LNCaP clone FGC (cell line): Measurements from ENCODE around the gene SUN1.

ENCODE experiments used
- DNase-seq: peaks from one replicate; pipeline ENCODE4 v3.0.0-alpha.2; 2011; ENCODE audit warnings: low read depth
- H3K4me3 ChIP-seq: 2 replicates; pipeline ENCODE4 v1.5.1; 2011; ENCODE audit warnings: mild to moderate bottlenecking, low read depth, low read length, control low read depth
- TF ChIP-seq, protein P1 (sequence below): IDR thresholded peaks from 2 replicates; pipeline ENCODE4 v1.5.1; 2012; ENCODE audit warnings: mild to moderate bottlenecking; ENCODE audit not compliant: control insufficient read depth, insufficient read depth; ENCODE audit errors: extremely low read depth

SUN1 gene

DNA sequence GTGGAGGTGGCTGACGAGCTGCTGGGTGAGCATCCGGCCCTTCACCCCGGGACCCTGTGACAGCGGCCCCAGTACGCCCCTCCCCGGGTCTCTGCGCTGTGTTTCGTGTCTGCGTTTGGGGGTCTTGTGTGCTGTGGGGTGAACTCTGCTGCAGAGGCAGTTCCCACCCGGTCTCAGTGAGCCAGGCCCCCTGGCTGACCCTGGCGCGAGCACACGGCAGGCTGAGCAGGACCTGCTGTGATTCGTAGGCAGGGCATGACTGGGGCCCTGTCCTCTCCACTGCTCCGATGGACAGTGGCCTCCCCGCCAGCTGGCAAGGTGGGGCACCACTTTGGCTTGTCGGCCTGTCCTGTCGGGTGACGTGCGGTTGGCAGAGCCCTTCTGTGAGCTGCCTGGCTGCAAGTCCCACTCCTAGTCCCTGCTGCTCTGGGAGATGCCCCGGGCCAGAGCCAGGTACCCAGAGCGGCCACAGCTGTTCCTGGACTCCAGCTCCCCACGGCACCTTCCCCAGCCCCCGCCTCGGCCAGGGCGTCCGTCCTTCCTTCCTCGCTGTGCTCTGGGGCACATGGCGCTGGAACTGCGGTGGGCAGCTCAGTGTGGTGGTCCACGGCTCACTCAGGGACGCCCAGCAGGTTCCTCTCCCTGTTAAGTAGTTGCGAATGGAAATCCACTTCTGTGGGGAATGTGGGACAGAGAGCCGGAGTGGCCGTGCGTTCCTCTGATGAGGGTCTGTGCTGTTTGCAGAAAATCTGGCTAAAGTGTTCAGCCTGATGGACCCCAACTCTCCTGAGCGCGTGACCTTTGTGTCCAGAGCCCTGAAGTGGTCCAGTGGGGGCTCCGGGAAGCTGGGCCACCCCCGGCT lies 54.6 kb downstream of the SUN1 start:
- H3K4me3 ChIP-seq, result no peak overlapping the region
- TF ChIP-seq, protein P1, sequence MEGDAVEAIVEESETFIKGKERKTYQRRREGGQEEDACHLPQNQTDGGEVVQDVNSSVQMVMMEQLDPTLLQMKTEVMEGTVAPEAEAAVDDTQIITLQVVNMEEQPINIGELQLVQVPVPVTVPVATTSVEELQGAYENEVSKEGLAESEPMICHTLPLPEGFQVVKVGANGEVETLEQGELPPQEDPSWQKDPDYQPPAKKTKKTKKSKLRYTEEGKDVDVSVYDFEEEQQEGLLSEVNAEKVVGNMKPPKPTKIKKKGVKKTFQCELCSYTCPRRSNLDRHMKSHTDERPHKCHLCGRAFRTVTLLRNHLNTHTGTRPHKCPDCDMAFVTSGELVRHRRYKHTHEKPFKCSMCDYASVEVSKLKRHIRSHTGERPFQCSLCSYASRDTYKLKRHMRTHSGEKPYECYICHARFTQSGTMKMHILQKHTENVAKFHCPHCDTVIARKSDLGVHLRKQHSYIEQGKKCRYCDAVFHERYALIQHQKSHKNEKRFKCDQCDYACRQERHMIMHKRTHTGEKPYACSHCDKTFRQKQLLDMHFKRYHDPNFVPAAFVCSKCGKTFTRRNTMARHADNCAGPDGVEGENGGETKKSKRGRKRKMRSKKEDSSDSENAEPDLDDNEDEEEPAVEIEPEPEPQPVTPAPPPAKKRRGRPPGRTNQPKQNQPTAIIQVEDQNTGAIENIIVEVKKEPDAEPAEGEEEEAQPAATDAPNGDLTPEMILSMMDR, result no peak
- DNase-seq, result no peak

DNA sequence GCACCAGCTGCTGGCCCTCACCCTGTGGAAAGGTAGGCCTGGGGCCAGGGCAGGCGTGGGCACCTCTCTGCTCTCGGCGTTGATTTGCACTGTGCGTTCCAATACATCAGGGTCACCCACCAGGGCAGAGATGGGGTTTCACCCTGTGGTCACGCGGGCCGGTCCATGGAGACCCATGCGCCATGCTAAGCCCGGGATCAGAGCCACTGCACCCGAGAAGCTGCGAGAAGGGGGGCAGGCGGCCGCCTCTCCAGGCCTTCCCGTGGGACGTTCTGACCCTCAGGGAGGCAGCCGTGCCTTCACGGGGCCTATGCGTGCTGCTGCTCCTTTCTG lies 55.2 kb downstream of the SUN1 start:
- no peak for DNase-seq
- H3K4me3 ChIP-seq, result no peak overlapping the region
- TF ChIP-seq, protein P1, result no peak

DNA sequence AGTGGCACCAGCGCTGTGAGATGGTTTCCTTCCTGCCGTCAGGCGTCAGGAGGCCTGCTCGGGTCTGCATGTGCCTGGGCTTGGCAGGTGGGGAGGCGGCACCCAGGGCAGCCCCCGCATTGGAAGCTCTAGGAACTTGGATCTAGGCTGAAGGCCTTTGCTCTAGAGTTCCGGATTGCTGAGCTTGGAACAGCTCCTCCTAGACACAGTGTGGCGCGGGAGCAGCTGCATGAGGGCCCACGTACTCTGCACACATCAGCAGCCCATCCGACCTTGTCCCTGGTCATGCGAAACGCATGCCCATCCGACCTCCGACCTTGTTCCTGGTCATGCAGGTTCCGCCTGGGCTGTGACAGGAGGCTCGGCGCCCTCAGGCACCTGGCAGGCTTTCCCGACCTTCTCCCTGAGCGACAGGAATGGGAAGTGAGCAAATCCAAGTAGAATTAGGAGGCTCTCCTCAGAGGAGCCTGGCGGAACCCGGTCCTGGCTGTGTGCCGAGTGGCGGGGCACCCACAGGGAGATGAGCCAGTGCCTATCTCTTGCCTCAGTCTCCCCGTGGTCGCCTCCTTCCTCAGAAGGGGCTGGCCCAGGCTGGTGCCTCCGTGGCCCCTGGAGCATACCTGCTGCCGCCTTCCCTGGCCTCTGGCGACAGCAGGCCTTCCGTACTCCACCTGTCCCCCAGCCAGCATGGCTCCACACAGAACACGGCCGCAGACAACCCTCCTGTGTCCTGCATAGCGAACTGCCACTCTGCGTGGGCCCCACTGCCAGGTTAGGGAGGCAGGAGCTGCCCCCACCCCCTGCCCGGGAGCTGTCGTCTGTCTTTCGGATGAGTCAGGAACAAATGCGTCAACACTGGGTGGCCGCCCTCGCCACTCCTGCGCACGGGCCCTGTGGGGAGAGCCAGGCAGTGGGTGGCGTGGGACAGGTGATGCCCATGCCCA lies 56.1 kb downstream of the SUN1 start:
- TF ChIP-seq, protein P1, result no peak
- DNase-seq, result no peak
- no peak overlapping the region for H3K4me3 ChIP-seq

DNA sequence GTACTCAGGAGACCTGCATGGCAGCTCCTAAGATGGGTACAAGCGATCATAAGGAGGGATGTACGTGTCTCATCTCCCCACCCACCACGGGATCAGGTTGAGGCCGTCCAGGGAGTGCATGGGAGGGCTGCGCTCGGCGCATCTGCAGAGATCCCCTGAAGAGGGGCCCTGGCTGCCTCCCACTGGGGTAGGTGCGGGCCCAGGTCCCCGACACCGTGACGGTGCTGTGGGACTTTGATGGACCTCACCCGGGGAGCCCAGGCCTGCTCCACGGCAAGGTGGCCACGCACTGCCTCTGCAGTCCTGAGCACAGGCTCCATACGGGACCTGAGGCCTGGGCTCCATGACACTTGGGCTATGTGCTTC lies 56.7 kb downstream of the SUN1 start:
- H3K4me3 ChIP-seq, result no peak overlapping the region
- no peak for DNase-seq
- TF ChIP-seq, protein P1, result no peak

DNA sequence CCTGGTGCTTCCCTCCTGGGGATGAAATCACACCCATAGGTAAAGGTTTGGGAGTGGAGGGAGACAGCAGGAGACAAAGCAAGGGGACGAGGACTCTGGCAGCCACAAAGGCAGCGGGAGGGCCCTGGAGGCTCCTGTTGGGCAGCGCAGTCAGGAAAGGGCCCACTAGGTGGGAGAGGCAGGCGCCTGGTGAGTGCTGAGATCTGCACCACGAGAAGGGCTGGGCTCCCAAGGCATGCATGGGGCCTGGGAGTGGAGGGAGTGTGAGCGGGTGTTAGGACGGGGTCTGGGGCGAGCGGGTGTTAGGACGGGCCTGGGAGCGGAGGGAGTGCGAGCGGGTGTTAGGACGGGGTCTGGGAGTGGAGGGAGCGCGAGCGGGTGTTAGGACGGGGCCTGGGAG lies 57.1 kb downstream of the SUN1 start:
- H3K4me3 ChIP-seq, result no peak overlapping the region
- no peak for DNase-seq
- TF ChIP-seq, protein P1, result no peak

DNA sequence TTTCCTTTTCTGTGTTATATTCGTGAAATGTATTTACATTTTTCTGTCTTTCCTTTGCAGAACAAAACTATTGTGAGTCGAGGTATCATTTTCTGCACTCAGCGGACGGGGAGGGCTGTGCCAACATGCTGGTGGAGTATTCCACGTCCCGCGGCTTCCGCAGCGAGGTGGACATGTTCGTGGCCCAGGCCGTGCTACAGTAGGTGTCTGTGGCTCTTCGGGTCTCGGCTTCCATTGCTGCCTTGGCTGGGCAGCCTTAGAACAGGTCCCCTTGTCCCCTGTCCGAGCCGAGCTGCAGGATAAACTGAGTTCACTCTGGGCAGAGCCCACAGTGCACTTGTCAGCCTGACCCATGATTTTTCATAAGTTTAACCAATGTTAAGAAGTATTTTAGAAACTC lies 58.6 kb downstream of the SUN1 start:
- TF ChIP-seq, protein P1, result no peak
- DNase-seq, result no peak

More for the DNA sequence above, 58.6 kb downstream of the SUN1 start:
- no peak overlapping the region for H3K4me3 ChIP-seq
